GM08714 (cell line): ENCODE results near the gene PEX19.
"Not testable (repeated sequence)": the region's sequence is repeated elsewhere in the genome, so short reads cannot be mapped to it uniquely, and the experiment has no call there.

Experiments
- H3K4me3 ChIP-seq: fragments of 200-500 bp; sonication (Bioruptor generic); 2 replicates; pipeline ENCODE4 v1.5.1; 2014; ENCODE audit warnings: mild to moderate bottlenecking, low read length, inconsistent platforms
- ZNF274 ChIP-seq: IDR thresholded peaks from 2 replicates; pipeline ENCODE4 v1.6.1; 2012; ENCODE audit warnings: mild to moderate bottlenecking, low read depth, low read length

PEX19 gene

GRCh38 chr1:160293020-160293968 is 8.4 kb upstream of the PEX19 start:
- no peak for TF ChIP-seq ZNF274
- H3K4me3 ChIP-seq: no peak overlapping the region

DNA sequence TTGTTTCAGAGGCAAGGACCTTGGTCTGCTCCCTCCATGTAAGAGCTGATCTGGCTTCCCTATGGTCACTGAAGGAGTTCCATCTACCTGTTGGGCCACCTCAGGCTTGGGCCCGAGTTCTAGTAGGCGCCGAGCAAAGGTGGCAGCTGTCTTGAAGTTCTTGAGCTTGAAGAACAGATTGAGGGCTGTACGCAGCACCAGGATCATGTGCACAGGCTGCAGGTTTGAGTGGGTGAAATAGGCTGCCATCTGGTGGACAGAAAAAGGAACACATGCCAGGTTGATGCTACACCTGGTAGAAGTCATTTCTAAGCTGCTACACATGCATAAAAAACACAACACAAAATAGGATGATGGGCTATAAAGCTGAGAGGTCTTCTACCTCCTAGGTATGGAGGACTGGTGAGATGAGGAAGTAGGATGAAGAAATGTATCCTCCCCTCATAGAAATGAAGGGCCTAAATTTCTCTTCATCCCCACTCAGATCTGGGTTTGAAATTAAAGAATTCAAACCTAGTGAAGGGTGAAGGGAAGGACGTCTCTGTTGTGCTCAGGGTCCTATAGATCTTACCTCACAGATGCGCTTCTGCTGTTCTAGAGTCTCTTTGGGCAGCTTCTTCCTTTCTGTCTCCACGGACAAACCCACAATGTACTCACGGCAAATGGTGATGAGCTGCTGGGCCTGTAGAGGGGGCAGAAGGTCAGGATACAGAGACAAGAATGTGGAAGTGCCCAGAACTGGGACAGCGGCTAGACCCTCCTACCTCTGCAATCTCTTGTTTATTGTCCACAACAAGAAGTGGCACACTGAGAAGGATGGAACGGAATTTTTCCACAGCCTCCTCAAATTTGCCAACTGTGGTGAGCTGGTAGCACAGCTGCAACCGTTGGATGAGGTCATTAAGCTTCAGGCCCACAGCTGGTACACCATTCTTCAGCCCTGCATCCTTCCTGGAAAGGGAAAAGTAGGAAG is 6.6 kb upstream of the PEX19 start:
- H3K4me3 ChIP-seq: no peak overlapping the region
- TF ChIP-seq ZNF274: no peak

GRCh38 chr1:160287769-160288168 is 2.8 kb upstream of the PEX19 start:
- not testable (repeated sequence) for H3K4me3 ChIP-seq

DNA sequence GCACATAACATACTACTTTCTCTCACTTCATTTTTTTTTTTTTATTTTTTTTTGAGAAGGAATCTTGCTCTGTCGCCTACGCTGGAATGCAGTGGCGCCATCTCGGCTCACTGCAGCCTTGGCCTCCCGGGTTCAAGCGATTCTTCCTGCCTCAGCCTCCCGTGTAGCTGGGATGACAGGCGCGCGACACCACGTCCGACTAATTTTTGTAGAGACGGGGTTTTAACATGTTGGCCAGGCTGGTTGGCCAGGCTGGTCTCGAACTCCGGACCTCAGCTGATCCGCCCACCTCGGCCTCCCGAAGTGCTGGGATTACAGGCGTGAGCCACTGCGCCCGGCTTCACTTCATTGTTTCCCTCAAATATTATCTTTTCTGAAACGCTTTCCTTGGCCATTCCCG is 573 bp upstream of the PEX19 start:
- no peak overlapping the region for H3K4me3 ChIP-seq
- TF ChIP-seq ZNF274: no peak

- H3K4me3 ChIP-seq: peak overlapping the region; percentile 85
- no peak for TF ChIP-seq ZNF274
Measured at GRCh38 chr1:160284220-160284781, 632 bp downstream of the PEX19 start.

DNA sequence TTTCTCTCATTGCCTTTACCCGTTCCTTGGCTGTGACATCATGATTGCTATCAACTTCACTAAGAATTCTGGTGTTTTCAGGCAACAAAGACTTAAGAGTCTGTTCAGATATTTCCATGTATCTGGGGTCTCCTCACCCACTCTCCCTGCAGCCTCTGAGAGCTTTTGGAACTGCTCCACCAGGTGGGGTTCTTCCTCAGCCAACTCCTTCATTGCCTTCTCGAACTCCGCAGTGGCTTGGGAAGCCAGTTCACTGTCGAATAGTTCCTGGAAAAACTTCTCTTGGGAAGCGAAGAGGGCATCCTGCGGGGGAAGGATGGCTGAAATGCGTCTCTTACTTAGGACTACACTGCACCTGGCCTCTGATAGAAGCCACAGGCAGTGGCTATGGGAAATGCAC is 2.1 kb downstream of the PEX19 start:
- no peak for TF ChIP-seq ZNF274
- H3K4me3 ChIP-seq: no peak overlapping the region

- no peak overlapping the region for H3K4me3 ChIP-seq
- TF ChIP-seq ZNF274: no peak
Measured at GRCh38 chr1:160277987-160278386, 6.9 kb downstream of the PEX19 start.

DNA sequence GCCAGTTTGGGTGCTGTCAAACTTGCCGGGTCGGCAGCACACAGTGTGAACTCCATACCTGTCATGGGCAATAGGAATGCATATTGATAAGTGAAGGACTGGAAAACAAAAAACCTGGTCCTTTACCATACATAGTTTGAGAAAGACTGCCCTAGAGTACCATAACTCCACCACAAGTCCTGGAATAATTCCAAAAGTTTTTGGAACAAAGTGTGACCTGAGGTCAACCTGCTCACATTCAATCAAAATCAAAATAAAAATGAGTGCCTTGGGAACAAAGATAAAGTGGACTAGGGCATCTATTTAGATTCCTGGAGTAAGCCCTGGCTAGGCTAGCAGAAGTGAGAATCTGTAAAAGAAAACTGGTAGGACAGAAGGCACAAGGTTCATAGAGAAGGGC is 7.6 kb downstream of the PEX19 start:
- TF ChIP-seq ZNF274: no peak
- H3K4me3 ChIP-seq: no peak overlapping the region

DNA sequence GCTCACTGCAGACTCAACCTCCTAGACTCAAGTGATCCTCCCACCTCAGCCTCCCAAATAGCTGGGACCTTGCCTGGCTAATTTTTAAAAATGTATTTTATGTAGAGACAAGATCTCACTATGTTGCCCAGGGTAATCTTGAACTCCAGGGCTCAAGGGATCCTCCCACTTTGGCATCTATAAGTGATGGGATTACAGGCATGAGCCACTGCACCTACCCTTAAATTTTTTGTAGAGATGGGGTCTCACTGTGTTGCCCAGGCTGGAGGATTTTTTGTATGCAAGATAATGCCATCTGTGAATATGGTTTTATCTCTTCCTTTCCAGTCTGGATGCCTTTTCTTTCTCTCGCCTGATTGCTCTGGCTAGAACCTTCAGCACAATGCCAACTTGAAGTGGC is 13.9 kb downstream of the PEX19 start:
- TF ChIP-seq ZNF274: no peak
- no peak overlapping the region for H3K4me3 ChIP-seq

DNA sequence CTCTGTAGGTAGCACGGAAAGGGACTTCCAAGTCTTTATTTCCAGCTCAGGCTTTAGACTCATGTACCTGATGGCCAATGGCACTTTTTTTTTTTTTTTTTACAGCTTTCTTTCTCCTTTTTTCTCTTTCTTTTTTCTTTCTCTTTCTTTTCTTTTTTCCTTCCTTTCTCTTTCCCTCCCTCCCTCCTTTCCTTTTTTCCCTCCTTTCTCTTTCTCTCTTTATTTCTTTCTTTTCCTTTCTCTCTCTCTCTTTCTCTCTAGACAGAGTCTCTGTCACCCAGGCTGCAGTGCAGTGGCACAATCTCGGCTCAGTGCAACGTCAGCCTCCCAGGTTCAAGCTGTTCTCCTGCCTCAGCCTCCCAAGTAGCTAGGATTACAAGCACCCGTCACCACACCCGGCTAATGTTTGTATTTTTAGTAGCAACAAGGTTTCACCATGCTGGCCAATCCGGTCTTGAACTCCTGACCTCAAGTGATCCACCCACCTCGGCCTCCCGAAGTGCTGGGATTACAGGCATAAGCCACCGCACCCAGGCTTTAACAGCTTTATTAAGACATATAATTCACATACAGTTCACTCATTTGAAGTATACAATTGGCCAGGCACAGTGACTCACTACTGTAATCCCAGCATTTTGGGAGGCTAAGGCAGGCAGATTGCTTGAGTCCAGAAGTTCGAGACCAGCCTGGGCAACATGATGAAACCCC is 17.5 kb downstream of the PEX19 start:
- TF ChIP-seq ZNF274: no peak
- H3K4me3 ChIP-seq: no peak overlapping the region

GRCh38 chr1:160264795-160265307 is 20.1 kb downstream of the PEX19 start:
- TF ChIP-seq ZNF274: no peak
- H3K4me3 ChIP-seq: no peak overlapping the region

DNA sequence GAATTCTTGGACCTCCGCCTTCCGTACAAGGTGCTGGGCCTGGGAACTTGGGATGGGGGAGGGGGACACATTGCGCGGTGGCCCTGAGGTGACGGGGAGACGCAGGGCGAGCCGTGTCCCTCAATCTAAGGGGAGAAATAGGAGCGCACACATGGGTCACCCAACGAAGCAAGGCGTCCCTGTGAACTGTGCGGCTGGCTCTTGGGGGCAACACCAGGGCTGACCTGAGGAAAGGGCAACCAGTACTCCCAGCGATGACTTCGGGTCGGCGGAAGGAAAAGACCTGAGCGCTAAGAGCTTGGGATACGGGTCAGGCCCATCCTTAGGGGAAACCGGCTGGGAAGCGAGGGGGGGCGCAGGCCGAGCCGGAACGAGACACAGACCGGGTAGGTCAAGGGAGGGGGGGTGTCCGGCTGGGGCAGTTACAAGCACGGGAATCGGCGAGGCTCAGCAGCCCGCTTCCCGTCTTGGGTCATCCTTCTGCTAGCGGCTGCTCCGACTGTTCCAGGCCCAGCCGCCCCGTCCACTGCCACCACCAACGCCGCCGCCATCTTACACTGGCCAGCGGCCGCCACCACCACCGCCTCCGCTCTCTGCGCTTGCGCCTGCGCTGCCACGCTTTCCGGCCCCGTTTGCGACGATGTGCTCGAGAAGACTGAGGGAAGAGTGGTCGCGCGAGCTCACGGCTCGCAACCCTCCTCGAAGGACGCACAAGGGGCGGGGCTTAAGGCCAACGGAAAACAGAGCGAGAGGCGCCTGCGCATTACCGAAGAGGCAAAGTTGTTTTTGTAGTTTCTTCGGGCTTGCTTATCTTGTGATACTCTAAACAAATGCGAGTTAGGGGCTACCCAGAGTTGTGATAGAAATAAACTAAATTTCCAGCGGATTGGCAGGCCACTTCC is 22.8 kb downstream of the PEX19 start, which contains the start of gene DCAF8:
Gene DCAF8, minus strand, starts transcription at position 657 of the 902 bp plus-strand sequence. CDS start 18,541 bp downstream, outside the sequence.
- H3K4me3 ChIP-seq: peak within 1 kb of the TSS; percentile 95
- no peak for TF ChIP-seq ZNF274

DNA sequence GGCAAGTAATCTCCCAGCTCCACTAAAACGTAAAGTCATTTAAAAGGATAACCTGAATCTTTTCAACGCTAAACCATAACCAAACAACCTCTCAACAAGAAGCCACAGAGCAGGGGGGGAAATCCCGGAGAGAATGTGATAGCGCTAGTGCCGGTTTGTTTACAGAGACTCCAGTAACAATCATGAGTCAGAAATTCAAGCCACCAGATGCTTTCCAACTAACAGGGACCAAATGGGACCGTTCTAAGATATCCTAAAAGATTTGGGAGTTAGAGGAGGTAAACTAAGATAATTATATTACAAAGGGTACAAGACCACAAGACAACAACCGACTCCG is 23.4 kb downstream of the PEX19 start:
- peak overlapping the region; percentile 95 for H3K4me3 ChIP-seq
- TF ChIP-seq ZNF274: no peak
